Breast epithelium (tissue), 3 donors: ENCODE measurements around the gene SLC25A43.
"Not testable (repeated sequence)": the region's sequence is repeated elsewhere in the genome, so short reads cannot be mapped to it uniquely, and the experiment has no call there.

ENCODE experiments used
- CTCF ChIP-seq, 3 donors: fragments of 450-650 bp; IDR thresholded peaks; one replicate each; pipeline ENCODE4 v1.5.1; 2016 to 2017; ENCODE audit warnings: antibody characterized with exemption in 3 of 3, mild to moderate bottlenecking in 3 of 3, moderate library complexity in 3 of 3
- POLR2A ChIP-seq: fragments of 450-650 bp; IDR thresholded peaks from one replicate; pipeline ENCODE4 v1.6.1; 2016; ENCODE audit warnings: antibody characterized with exemption, mild to moderate bottlenecking, moderate library complexity
- POLR2AphosphoS5 ChIP-seq, 3 donors: sonication (generic); formaldehyde crosslinking; IDR thresholded peaks; one replicate each; pipeline ENCODE4 v1.6.1; 2017; ENCODE audit warnings: antibody characterized with exemption in 3 of 3

GRCh38 chrX:119387426-119387825, 11.7 kb upstream of the SLC25A43 start:
- TF ChIP-seq CTCF (IDR thresholded peaks at IDR 0.05); POLR2A; POLR2AphosphoS5 (IDR thresholded peaks at IDR 0.05): not testable (repeated sequence)
